GM19099 (cell line): ENCODE results near the gene SCNM1.
A peak's percentile ranks its signal among the peaks of the same experiment; 100 is the strongest.

Experiments
- POLR2A ChIP-seq: IDR thresholded peaks from 3 replicates; pipeline ENCODE4 v1.6.1; 2011; ENCODE audit warnings: low read depth; ENCODE audit not compliant: insufficient read length; ENCODE audit errors: extremely low read depth

Gene SCNM1, protein sequence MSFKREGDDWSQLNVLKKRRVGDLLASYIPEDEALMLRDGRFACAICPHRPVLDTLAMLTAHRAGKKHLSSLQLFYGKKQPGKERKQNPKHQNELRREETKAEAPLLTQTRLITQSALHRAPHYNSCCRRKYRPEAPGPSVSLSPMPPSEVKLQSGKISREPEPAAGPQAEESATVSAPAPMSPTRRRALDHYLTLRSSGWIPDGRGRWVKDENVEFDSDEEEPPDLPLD

DNA sequence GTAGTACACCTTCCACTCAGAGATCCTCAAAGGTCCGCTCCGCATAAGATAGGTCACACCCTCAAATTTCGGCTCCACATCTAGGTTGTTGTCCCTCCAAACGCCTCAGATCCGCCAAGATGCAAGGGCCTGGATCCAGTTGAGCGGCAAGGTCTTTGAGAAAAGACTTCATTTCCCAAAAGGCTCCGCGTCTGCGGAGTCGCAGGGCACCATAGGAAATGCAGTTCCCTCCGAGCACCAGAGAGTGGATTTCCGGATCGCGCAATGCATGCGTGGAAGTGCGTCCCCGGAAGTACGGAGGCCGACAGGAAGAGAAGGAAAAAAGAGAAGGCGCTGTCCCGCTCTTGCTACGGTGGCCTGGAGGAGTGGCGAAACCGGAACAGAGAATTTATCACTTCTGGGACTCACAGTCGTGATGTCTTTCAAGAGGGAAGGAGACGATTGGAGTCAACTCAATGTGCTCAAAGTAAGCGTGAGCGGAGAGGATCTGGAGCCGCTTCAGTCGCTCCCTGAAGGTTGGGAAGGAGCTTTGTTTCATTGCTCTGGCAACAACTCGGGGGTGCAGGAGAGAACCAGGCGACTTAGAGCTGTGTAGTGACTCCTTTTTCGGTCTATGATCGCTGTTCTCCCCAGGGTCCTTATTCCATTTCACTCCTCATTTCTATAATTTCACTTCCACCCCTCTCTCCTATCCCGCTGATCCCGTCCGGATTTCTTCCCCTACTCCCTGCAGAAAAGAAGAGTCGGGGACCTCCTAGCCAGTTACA is at the start of gene SCNM1, which contains the start of gene LYSMD1:
Gene SCNM1, plus strand, starts transcription at position 407 of the 767 bp plus-strand sequence. Its CDS starts 9 bp downstream, at position 416.
Gene LYSMD1, minus strand, starts transcription at position 165 of the 767 bp plus-strand sequence. CDS start 644 bp downstream, outside the sequence.
- TF ChIP-seq POLR2A: peak; percentile 89

DNA sequence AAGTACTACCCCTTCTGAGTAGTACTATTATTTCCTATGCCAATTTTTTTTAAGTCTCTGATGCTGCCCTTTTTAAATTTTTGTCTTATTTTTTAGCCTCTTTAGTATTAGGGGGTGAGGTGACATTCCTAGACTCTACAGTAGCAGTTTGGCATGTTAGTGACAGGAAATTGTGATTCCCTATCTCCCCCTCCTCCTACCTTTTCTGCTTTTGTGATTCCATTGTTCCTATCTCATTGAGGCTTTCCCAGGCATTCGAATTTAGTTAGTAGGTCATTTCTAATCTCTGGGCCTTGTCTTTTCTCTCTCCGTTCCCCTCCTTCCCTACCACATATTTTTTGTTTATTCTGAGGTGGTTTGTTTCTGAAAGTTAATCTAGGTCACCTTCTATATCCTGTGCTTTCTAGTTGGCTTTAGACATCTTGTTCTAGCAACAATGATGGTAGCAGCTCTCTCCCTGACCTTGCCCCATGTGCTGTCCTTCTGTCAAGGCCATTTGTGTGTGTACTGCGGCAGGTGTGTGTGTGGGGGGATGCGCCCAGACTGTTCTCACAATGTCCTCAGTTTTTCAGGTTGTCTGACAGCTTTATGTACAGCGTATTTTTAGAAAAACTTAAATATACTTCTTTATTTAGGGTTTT is 41.1 kb upstream of the SCNM1 start:
- no peak for TF ChIP-seq POLR2A

DNA sequence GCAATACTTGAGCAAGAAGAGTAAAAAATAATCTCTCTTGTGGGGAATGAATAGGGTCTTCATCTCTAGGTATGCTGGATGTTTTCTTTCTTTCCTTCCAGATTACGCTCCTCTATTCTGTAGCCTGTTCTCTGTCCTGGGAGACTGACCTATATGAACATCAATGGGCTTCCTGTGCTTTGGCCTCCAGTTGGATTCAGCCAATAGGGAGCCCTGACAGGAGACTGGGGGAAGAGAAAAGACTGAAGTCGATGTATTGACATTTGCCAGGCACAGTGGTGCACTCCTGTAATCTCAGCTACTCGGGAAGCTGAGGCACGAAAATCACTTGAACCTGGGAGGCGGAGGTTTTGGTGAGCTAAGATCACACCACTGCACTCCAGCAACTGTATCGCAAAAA is 37.1 kb upstream of the SCNM1 start:
- TF ChIP-seq POLR2A: no peak

DNA sequence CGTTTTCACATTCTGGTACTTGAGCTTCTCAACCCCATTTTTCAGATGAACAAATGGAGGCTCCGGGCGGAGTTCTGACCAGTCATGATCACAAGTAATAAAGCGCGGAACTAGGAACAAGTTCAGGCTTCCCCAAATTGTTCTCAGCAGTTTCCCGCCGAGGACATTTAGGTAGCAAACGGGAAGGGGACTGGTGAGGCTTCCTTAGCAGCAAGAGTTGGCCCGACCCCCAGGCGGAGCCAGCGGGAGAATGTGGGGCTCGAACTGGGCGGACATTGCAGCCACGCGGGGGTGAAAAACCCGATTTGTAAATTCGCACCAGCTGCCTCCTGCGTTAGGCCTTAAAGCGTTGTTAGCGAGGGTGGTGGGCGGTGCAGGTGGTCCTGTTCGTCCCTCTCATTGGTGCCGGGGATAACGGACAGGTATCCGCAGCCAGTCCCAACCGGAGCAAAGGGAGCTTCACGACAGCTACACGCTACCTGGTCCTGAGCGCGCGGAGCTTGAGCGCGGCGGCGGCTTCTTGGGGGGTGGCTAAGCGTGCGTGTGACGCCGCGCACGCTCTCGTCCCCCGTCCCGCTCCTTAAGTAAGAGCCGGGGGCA is 34.9 kb upstream of the SCNM1 start:
- peak; percentile 59 for TF ChIP-seq POLR2A

DNA sequence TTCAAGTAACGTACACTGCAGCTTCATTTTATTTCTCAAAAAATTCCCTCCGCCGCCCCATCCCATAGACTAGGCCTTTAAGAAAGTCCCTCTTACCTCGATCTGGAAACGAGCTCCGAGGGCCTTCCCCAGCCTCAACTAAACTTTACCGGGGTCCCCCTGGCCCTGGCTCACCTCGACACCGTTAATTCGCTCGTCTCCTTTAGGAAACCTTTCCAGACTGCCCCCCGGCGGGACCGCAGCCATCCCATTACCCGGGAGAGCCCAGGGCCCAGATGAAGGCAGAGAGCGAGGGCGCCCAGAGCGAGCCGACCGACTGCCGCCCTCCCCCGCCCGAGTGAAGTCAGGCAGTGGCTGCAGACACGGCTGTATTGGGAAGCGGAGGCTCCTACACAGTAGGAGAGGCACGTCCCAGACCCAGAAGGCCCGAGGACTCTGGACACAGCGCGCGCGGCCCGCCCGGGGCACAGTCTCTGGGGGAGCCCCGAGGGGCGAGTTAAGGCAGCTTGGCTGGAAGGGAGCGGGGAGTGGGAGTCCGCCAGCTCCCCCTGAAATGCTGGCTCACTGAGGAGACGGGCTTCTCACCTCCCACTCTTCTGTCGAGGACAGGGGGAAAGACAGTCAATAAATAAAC is 34.1 kb upstream of the SCNM1 start:
- no peak for TF ChIP-seq POLR2A

DNA sequence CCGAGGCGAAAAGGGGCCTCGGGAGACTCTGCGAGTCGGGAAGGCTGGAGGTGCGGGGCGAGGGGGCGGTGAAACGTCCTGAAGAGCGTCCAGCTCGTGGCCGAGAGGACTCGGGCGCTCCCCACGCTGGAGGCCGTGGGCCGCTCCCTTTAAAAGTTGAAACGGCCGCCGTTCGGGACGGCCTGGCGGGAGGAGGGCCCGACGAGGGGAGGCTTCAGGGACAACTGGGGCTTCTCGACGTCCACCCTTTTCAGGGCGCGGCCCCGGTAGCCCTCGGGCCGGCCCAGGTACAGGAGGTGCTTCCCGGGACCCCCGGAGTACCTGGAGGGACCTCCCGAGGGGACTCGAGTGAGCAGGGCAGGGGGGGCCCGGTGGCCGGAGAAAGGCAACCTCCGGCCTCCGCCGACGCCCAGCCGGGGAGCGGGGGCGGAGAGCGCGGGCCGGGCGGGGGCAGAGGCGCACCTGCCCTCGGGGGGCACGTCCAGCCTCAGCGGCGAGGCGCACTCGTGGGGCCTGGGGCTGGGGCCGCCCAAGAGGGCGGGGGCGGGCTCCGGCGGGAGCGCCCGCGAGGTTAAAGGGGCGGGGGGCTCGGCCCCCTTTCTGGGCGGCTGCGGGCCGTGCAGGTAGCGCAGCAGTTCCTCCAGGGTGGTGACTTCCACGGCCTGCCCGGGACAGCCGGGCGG is 33.5 kb upstream of the SCNM1 start:
- TF ChIP-seq POLR2A: no peak

DNA sequence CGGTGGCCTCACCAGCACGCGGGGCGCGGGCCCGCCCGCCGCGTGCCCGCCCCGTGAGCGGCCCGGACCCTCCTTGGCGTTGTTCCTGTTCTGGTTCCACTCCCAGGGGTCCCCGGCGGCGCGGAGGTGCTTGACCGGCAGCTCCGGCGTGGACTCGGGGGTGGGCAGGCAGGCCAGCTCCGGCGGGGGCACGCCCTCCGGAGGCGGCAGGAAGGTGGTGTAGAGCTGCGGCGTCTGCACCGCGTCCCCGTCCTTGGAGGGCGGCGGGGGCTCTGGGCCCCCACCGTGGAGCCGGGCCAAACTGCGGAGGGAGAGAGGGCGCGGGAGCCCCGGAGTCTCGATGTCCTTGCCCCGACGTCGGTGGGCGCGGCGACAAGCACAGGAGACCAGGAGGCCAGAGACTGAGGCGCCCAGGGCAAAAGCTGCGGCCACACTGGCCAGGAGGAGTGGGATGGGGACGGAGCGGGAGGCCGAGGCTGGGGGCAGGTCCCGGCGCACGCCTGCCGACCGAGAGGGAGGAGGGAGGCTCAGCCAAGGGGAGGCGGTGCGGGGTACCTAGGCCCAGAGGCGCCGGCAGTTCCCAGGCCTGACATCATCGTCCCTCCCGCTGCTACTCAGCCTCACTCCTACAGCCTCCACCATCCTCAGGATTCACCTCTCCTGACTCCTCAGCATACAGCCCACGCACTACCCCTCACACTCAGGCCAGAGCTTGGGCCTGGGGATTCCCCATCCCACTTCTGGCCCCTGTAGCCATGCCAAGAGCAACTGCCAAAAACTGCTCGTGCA is 32.7 kb upstream of the SCNM1 start:
- TF ChIP-seq POLR2A: no peak

DNA sequence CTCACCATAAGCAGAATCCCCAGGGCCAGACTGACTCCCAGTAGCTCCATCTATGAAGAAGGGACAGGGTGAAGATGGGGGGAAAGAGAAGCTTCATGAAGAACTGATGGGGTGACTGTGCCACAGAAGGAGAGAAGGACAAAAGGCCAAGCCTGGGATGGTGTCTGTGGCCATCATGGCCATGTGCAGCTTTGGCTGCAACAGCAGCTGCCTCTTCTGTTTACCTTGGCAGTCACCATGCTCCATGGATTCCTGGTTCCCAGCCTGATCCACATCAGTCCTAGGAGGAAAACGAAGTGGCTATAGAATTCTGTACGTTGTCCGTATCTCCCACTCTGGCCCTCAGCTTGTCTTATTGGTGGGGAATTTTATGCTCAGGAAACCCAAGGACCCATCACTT is 31.5 kb upstream of the SCNM1 start:
- TF ChIP-seq POLR2A: no peak

DNA sequence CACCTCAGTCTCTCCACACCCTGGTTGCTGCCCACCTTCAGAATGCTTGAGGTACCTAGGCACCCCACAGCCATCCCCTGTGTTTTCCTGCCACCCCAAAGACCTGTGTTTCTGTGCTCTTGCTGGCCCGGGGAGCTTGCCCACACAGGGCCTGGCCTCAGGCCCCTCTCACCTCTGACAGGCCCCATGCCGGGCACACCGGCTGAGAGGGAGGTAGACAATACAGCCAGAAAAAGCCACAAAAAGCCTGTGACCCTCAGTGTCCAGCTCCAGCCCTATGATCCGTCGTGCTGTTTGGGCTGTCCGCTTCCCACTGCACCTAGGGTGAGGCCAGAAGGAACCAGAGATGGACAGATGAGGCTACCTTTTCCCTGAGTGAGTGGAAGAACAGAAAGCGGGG is 31.0 kb upstream of the SCNM1 start:
- TF ChIP-seq POLR2A: no peak

DNA sequence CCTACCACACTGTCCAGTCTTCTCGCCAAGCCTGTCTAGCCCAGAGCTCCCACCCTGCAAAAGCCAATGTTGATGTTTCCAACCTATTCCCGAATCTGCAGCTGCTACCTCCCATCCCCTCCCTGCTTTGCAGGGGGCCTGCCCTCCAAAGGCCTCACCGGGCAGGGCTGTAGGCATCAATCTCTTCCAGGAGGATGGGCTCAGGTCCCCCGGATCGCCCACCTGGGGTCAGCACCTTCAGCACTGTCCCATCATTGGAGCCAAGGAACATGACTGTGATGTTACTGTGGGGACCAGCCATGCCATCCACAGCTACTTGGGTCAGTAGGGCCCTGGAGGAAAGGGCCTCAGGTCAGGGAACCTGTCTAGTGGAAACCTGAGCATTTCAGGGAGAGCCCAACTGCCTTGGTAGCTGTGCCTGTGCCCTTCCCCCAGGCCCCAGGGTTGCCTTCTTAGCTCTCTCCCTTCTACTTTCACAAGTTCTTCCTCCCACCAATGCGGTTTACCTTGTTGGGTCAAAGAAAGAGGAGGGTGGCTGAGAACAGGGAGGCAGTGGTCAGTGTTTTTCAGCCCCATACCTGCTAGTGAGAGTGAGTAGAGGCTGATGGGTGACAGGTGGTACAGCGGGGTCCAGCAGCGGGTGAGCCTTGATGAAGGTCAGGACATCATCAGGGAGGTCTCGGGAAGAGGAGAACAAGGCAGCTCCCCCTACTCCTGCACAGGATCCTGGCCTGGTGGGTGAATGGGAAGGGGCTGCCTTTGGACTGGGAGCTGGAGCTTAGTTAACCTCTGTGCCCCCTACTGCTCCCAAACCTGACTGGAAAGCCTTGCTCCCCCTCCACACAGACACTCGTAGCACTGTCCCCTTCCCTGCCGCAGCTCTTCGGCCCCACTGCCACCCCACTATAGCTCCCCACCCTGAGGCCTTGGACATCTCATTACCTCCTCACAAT is 30.2 kb upstream of the SCNM1 start:
- TF ChIP-seq POLR2A: no peak

DNA sequence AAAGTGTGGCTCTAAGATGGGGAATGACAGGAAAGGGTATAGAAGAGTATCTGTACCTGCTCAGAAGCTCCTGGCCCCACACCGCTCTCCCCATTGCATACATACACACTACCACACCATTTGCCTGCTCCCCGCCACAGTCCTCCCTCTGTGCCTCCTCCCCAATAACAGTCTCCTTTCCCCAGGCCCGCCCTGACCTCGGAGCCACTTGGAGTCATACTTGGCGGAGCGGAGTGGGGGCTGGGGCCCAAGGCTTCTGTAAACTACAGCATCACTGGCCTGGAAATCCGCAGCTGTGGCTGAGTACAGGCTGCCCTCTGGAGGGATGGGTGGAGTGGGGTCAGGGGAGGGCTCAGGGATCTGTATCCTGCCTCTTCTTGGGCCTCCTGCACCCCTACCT is 28.2 kb upstream of the SCNM1 start:
- no peak for TF ChIP-seq POLR2A

DNA sequence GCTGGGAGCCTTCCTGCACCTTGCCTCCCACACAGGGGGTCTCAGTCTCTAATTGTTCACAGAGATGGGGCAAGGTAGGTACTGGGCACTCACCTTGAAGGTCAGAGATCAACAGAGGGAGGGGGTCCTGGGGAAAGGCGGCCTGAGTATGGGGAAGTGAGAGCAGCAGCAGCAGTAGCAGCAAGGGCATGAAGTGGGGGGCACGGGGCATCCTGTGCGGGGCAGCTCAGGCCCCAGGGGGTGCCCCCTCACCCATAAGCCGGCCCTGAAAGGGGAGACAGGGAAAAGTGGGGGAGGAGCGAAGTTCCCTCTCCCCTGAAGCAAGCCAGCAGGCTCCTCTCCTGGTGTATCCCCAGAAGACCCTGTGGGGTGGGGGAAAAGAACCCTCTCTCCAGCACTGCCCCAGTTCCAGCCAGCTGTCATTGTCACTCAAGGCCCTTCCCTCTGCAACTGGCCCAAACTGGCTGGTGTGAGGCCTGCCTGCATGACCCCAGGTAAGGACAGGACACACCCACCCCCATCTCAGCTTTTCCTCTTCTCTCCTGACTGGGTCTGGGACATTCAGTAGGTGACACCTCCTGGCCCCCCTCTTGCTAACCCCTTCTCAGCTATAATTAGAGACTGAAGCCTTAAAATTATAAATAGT is 23.4 kb upstream of the SCNM1 start:
- TF ChIP-seq POLR2A: no peak
